ENCODE data around the gene PSD2.

The PSD2 gene

DNA sequence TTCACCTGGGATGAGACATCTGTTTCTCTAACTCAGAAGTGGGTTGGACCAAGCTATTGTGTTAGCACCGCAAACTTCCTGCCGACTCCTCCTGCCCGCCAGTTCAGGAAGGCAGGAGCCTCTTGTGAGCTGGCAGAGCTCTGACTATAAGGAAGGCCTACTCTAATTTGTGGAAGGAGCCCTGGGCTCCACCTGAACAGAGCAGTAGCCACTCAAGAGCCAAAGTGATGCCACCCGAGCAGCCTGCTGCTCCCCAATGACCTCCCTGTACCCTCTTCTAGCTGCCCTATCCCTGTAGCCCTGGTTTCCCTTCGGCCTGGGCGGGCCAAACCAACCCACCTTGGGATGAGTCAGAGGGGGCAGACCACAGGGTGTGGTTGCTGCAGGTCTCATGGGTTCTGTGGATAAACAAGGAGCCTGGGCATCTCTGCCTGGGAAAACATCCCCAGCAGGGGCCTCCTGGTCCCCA is 81.6 kb downstream of the PSD2 start:
- no peak for DNase-seq (ENCODE audit: low read depth in 2 of 2)

DNA sequence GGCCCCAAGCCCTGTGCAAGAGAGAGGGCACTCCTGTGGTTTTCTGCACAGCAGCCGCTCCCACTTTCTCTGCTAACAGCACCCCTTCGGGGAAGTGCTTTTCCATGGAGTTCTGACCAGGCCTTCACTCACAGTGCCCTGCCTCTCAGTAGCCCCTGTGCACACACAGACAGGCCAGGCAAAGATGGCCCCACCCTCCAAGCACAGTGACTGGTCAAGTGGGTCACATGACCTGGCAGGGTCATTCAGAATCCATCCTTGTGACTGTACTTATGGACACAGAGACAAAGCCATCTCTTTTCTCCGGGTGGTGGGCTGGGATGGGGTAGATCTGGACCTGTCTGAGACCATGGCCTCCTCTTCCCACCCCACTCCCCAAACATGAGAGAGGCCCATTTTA is 82.5 kb downstream of the PSD2 start:
- DNase-seq (ENCODE audit: low read depth in 2 of 2), result no peak

DNA sequence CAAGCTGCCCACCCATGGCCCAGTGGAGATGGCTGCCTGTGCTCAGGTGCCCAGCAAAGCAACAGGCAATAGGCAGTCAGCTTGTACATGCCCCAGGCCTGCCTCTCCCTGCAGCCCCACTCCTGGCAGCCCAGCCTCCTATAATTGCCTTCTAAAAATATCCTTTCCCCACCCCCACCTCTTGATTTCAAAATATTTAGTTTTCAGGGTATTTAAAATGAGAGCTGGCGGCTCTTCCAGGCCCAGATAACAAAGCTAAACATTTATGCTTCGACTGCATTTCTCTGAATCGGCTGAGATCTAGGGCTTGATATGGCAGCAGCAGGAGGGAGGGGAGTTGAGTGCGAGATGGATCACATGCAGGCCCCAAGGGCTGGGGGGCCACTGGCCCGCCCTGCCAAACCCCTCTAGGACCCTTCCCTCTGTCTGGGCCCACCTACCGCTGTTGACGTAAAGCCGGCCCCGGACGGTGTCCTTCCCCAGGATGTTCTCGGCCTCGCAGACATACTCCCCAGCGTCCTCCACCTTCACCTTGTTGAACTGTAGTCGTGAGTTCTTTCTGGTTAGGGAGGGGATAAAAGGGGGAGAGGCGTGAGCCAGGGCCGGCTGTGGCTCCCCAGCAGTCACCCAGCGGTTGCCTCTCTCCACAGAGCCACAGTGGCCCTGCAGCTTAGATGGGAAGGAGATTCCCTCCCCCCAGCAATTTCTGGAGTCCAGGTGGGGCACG is 85.0 kb downstream of the PSD2 start:
- DNase-seq (ENCODE audit: low read depth in 2 of 2), result no peak

DNA sequence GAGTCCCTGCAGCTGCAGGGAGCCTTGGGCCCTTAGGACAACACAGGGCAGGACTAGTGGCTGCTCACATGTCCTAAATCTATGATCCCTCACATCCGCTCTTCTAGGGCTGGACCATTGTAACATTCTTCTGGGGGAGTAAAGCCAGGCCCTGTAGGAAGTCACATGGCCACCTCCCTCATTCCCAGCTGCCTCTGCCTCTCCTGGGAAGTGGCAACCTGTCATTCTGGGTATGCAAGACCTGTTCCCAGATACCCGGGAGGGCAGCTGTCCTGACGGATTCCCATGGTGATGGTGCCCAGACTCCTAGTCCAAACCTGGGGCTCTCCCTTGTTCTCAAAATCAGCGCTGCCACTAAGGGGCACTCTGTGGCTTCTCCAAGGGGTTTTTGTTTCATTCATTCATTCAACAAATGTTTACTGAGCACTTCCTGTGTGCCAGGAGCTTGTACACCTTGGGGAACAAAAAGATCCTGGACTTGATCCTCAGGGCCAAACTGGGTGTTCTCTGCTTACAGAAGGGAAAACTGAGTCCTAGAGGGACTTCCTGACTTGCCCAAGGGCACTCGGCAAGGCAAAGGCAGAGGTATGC is 85.6 kb downstream of the PSD2 start:
- no peak for DNase-seq (ENCODE audit: low read depth in 2 of 2)

DNA sequence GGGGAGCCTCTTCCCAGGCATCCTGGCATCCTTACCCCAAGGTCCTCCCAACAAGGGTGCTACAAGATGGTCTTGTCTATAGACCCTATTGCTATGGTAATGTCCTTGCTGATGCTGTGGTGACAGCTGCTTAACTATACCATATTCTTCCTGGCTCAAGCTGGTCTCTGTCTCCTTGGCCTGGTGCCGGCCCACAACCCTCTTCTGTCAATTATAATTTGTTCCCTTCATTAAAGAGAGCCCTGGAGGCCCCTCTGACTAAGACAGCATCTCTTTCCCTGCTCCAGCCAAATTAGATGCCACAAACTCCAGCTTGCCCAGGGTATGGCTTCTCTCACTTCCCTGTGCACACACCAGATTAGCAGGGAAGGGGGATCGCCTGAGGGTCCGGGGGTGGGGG is 86.7 kb downstream of the PSD2 start:
- DNase-seq (ENCODE audit: low read depth in 2 of 2), result no peak

DNA sequence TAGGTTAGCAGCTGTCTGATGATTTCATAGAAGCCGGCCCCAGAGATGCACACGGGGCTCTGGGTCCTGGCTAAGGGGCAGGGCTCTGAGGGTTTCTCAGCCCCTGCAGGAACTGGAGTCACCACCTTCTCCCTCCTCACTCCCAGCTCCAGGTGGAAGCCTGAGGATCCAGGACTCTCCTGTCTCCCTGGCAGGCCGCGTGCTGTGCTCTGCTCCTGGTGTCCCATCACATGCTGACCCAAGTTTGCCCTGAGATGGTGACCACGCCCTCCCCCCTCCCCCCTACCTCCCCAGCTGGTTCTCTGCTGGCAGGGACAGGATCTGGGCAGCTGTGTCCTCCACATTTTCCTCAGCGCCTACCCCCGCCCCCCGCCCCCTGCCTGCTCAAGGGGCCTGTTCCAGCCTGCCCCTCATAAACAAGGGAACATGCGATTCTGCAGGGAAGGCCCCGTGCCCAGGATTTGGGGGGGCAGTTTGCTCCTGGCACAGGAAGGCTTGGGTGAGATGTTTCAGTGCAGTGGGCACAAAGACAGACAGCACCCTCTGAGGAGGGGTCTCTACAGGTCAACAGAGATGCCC is 87.4 kb downstream of the PSD2 start:
- DNase-seq (ENCODE audit: low read depth in 2 of 2), result no peak

DNA sequence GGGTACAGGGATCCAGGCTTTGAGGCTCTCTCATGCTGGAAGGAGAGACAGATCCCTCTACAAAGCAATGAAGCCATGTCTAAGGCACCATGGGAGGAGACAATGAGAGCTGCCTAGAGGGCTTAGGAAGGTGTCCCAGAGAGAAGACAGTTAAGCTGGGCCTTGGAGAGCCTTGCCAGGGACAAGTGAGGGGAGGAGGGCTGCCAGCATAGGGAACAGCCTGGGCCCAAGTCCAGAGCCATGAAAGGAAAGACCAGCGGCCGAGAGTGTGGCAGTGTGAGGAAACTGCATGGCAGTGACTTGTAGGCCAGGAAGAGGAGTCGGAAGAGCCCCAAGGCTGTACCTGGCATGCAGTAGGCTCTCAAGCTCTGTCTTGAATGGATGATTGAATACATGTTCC is 88.5 kb downstream of the PSD2 start:
- DNase-seq (ENCODE audit: low read depth in 2 of 2), result no peak

DNA sequence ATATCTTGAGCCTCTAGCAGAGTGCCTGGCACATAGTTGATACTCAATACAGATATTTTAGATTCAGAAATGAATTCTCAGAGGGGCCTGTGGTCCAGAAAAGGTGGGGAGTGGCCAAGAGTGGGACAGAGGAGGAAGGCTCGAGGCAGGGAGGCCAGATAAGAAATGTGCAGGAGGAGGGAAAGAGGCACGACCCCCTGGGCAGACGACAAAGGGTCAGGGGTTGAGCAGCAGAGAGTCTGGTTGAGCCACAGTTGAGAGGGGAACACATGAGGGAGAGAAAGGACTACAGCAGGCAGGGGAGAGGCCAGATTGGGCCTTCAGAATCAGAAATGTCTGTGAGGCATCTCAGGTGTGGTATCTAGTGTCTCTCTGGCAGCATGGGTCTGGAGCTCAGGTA is 89.1 kb downstream of the PSD2 start:
- DNase-seq (ENCODE audit: low read depth in 2 of 2), result no peak

DNA sequence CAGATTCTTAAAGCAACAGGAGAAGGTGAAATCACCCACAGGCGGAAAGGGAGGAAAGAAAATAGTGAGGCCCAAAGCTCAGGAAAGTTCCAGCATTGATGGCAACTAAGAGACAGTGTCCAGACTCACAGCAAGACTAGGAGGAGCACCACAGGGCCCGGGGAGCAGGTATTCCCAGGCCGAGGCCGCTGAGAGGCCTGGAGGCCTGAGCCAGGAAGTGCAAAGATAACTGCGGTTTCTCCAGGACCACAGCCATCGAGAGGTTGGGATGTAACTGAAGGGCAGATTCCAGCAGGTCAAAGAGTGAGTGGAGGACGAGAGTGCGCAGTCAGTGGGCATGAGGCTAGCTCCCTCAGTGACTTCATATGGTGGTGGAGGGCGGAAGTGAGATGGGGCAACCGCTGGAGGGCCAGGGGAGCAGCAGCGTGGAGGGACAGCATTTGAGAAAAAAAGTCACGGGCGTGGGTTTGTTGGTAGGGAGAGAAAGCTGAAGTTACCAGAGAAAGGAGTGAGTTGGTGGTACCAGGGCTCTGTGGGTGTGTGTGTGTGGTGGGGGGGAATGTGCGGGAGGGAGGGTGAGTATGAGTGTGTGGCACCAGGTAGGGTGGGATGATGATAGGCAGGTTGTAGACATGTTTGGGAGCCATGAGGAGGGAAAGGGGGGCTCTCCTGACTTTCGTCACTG is 89.7 kb downstream of the PSD2 start:
- DNase-seq (ENCODE audit: low read depth in 2 of 2), result no peak

DNA sequence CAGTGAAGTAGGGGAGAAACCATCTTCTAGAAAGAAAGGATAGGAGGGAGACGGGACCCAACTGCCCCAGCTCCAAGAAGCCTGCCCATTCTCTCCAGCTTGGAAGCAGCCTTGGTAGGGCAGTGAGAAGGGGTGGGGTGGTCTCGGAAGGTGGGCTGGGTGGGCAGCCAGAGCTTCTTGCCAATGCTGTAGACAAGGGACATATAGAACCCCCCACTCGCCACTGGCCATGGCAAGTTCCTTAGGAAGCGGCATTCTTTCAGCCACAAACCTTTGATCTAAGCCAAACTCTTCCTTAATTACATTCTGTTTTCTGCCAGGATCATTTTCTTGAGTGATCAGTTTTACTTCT is 90.2 kb downstream of the PSD2 start:
- no peak for DNase-seq (ENCODE audit: low read depth in 2 of 2)

DNA sequence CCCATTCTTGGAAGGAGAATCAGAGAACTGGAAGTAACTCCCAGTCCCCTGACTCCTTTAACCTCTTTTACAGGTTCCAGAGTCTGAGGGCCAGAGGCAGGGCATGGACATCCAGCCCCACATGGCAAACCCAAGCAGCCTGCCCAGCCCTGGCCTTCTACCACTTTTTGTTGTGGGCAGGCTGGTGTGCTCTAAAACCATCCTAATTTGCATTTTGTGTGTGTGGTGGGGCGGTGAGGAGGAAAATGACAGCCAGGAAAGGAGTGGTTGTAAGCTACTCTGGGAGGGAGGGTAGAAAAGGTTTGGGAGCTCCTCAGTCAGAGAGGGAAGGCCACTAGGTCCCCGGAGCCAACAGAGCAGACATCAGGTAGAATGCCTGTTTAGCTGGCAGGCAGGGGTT is 90.6 kb downstream of the PSD2 start:
- DNase-seq (ENCODE audit: low read depth in 2 of 2), result no peak

DNA sequence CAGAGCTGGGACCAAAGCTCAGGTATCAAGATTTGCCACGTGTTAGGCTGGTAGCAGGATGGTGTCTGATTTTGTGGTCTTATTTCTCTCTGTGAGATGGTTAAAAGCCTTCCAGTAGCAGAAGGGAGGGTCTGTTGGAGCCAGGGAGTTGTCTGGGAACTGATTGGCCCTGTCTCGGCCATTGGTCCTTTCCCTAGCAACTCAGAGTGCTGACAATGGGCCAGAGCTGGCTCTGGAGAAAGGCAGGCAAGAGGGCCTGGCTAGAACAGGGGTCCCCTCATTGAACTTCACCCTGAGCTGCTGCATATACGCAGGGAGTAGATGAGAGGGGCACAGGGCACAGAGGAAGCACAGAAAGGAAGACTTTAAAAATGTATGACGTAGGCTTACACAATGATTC is 92.8 kb downstream of the PSD2 start:
- no peak for DNase-seq (ENCODE audit: low read depth in 2 of 2)

DNA sequence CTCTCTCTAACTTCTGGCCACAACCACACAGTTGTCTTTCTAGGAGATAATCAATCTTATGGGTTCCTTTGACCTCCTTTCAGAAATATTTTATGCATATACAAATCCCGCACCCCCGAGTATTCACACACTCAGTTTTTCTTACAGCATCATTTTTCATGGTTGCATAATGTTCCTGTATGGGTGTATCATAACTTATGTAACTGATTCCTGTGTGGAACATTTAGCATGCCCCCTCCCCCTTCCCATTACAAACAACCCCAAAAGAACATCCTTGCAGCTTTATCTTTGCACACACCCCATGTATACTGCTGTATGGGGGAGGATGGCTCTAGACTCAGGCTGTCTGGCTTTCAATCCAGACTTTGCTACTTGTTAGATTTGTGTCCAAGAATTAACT is 93.8 kb downstream of the PSD2 start:
- no peak for DNase-seq (ENCODE audit: low read depth in 2 of 2)

DNA sequence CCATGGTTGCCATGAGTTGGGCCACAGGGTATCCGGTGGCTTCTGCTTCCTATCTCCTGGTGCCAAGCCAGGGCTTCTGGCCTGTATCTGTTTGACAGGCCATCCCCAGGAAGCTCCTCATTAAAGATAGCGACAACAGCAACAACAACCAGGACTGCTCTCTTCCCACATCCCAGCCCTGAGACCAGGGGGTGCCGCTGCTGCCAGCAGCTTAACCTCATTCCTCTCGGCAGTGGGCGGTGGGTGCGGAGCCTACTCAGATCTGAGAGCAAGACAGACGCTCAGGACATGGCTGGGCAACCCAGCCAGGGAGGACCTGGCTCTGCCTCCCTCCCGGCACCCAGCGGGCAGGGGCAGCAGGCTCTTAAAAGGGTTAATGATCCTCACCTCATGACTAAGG is 98.3 kb downstream of the PSD2 start:
- DNase-seq (ENCODE audit: low read depth in 2 of 2), result no peak

Measured in stimulated activated CD4-positive, alpha-beta T cell treated with anti-CD3 and anti-CD28 coated beads, Interleukin-4, amount 100 ng/mL, for 48 hours (primary cell).